ENCODE measurements around the gene ARCN1. TPM values are rescaled to one million over a fixed set of nuclear protein-coding genes. Genes with fewer than 3 reads are reported as not detected.

The ARCN1 gene
- total RNA-seq, 1 experiment from 2014 or later: 330 TPM

DNA sequence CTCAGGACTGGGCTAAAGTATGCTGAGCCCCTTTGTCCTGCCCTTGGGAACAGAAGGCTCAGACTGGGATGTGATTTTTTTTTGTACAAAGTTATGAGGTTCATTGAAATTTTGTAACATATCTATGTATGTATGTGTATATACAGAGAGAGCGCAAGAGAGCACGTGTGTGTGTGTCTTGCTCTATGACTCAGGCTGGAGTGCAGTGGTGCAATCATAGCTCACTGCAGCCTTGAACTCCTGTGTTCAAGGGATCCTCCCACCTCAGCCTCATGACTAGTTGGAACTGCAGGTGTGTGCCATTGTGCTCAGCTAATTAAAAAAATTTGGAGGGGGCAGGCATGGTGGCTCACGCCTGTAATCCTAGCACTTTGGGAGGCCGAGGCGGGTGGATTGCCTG, 35.5 kb upstream of the ARCN1 start:
- Histone ChIP-seq H3K27me3 (replicated peaks; ENCODE audit: control insufficient read depth, insufficient read depth, low read length) (no peaks in the 10 kb centered on the region), H3K4me3 (ENCODE audit: low read depth, low read length) (no peak overlapping the region), H3K9me3 (no peaks in the 10 kb centered on the region), H3K4me1 (peaks cover 29% of the 10 kb centered on the region), H3K36me3 (ENCODE audit: control insufficient read depth, insufficient read depth, low read length) (peaks cover 4% of the 10 kb centered on the region)
- POLR2A ChIA-PET: no interaction called here
- H3K36me3 Mint-ChIP-seq (ENCODE audit: insufficient read depth, unreplicated experiment): peaks cover 14% of the 10 kb centered on the region
- no TSS peak for BruUV-seq (replicated peaks)
- no peaks in the 10 kb centered on the region for H3K9me3 Mint-ChIP-seq (ENCODE audit: unreplicated experiment)
- peaks cover 37% of the 10 kb centered on the region for H3K4me1 Mint-ChIP-seq (ENCODE audit: low read depth, unreplicated experiment)
- no peak overlapping the region for H3K27ac Mint-ChIP-seq (ENCODE audit: unreplicated experiment)
- CTCF ChIA-PET: interaction anchor here (0.9 kb wide), 1 partner anchor 43 kb away, joined by 3 read pairs; no protein-coding TSS in a partner anchor
- H3K4me3 Mint-ChIP-seq (ENCODE audit: unreplicated experiment): no peak overlapping the region
- intact Hi-C loops (cut with micrococcal nuclease; ENCODE audit: unreplicated experiment): no loop called here
- TF ChIP-seq, protein P1, sequence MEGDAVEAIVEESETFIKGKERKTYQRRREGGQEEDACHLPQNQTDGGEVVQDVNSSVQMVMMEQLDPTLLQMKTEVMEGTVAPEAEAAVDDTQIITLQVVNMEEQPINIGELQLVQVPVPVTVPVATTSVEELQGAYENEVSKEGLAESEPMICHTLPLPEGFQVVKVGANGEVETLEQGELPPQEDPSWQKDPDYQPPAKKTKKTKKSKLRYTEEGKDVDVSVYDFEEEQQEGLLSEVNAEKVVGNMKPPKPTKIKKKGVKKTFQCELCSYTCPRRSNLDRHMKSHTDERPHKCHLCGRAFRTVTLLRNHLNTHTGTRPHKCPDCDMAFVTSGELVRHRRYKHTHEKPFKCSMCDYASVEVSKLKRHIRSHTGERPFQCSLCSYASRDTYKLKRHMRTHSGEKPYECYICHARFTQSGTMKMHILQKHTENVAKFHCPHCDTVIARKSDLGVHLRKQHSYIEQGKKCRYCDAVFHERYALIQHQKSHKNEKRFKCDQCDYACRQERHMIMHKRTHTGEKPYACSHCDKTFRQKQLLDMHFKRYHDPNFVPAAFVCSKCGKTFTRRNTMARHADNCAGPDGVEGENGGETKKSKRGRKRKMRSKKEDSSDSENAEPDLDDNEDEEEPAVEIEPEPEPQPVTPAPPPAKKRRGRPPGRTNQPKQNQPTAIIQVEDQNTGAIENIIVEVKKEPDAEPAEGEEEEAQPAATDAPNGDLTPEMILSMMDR (IDR thresholded peaks at IDR 0.05; ENCODE audit: insufficient read depth in 1 of 2, low read depth in 1 of 2, low read length in 1 of 2, severe bottlenecking in 1 of 2, unreplicated experiment in 1 of 2): no peak
- no peaks in the 10 kb centered on the region for H3K27me3 Mint-ChIP-seq (ENCODE audit: insufficient read depth, unreplicated experiment)
- no peak for DNase-seq

DNA sequence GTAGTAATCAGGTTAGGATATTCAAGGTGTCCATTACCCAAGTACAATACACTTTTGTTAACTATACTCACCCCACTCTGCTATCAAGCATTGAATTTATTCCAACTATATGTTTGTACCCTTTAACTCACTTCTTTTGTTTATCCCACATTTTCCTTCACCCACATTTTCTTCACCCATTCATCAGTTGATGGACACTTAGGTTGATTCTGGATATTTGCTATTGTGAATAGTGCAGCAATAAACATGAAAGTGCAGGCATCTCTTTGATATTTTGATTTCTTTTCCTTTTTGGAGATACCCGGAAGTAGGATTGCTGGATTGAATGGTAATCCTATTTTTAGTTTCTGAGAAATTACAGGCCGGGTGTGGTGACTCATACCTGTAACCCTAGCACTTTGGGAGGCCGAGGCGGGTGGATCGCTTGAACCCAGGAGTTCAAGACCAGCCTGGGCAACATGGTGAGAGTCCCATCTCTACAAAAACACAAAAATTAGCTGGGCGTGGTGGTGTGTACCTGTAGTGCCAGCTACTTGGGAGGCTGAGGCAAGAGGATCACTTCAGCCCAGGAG, 34.7 kb upstream of the ARCN1 start:
- H3K4me3 ChIP-seq (ENCODE audit: low read depth, low read length): no peak overlapping the region
- no TSS peak for BruUV-seq (replicated peaks)
- intact Hi-C loops (cut with micrococcal nuclease; ENCODE audit: unreplicated experiment): no loop called here
- Mint-ChIP-seq H3K27me3 (ENCODE audit: insufficient read depth, unreplicated experiment) (no peaks in the 10 kb centered on the region), H3K9me3 (ENCODE audit: unreplicated experiment) (no peaks in the 10 kb centered on the region), H3K27ac (ENCODE audit: unreplicated experiment) (no peak overlapping the region), H3K36me3 (ENCODE audit: insufficient read depth, unreplicated experiment) (peaks cover 14% of the 10 kb centered on the region), H3K4me1 (ENCODE audit: low read depth, unreplicated experiment) (peaks cover 33% of the 10 kb centered on the region), H3K4me3 (ENCODE audit: unreplicated experiment) (no peak overlapping the region)
- H3K9me3 ChIP-seq: no peaks in the 10 kb centered on the region
- H3K36me3 ChIP-seq (ENCODE audit: control insufficient read depth, insufficient read depth, low read length): peaks cover 4% of the 10 kb centered on the region
- ChIA-PET POLR2A (no interaction called here), CTCF (no interaction called here)
- no peak for DNase-seq
- peaks cover 25% of the 10 kb centered on the region for H3K4me1 ChIP-seq
- H3K27me3 ChIP-seq (replicated peaks; ENCODE audit: control insufficient read depth, insufficient read depth, low read length): no peaks in the 10 kb centered on the region
- TF ChIP-seq, protein P1 (IDR thresholded peaks at IDR 0.05; ENCODE audit: insufficient read depth in 1 of 2, low read depth in 1 of 2, low read length in 1 of 2, severe bottlenecking in 1 of 2, unreplicated experiment in 1 of 2): no peak

DNA sequence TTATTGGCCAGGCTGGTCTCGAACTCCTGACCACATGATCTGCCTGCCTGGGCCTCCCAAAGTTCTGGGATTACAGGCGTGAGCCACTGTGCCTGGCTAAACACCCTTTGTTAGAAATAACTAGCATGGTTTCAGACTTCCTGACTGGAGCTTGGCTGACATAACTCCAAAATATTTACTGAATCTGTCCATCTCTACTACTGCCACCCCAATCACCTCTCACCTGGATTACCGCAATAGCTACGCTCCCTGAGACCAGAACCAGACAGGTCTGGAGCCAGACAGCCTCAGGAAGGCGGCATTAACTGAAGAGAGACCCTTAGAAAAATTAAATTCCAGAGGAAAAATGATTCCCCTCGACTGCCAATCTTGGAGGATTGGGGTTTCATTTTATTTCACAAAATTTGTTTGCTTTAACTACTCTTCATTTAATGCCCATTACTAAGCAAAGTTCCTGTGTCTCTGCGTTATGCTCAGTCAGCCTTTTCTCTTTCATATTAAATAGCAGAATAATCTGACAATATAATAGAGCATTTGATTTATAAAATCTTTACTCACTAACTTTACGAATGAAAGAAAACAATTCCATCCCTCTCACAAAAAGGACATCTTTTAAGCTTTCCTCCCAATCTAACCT, 28.1 kb upstream of the ARCN1 start:
- peaks cover 10% of the 10 kb centered on the region for H3K4me1 Mint-ChIP-seq (ENCODE audit: low read depth, unreplicated experiment)
- H3K9me3 Mint-ChIP-seq (ENCODE audit: unreplicated experiment): no peaks in the 10 kb centered on the region
- POLR2A ChIA-PET: no interaction called here
- H3K4me3 Mint-ChIP-seq (ENCODE audit: unreplicated experiment): no peak overlapping the region
- H3K36me3 Mint-ChIP-seq (ENCODE audit: insufficient read depth, unreplicated experiment): peaks cover 19% of the 10 kb centered on the region
- Histone ChIP-seq H3K4me3 (ENCODE audit: low read depth, low read length) (no peak overlapping the region), H3K9me3 (no peaks in the 10 kb centered on the region), H3K36me3 (ENCODE audit: control insufficient read depth, insufficient read depth, low read length) (no peaks in the 10 kb centered on the region), H3K4me1 (peaks cover 16% of the 10 kb centered on the region), H3K27me3 (replicated peaks; ENCODE audit: control insufficient read depth, insufficient read depth, low read length) (no peaks in the 10 kb centered on the region)
- CTCF ChIA-PET: no interaction called here
- BruUV-seq (replicated peaks): no TSS peak
- TF ChIP-seq, protein P1 (IDR thresholded peaks at IDR 0.05; ENCODE audit: insufficient read depth in 1 of 2, low read depth in 1 of 2, low read length in 1 of 2, severe bottlenecking in 1 of 2, unreplicated experiment in 1 of 2): no peak
- no peaks in the 10 kb centered on the region for H3K27me3 Mint-ChIP-seq (ENCODE audit: insufficient read depth, unreplicated experiment)
- intact Hi-C loops (cut with micrococcal nuclease; ENCODE audit: unreplicated experiment): no loop called here
- H3K27ac Mint-ChIP-seq (ENCODE audit: unreplicated experiment): no peak overlapping the region
- DNase-seq: no peak

Measured in Caco-2 (cell line).